Naive thymus-derived CD4-positive, alpha-beta T cell (primary cell): ENCODE measurements around the gene SPTAN1. TPM values are rescaled to one million over a fixed set of nuclear protein-coding genes. Genes with fewer than 3 reads are reported as not detected.
A peak's percentile ranks its signal among the peaks of the same experiment; 100 is the strongest.

Experiments used
- ATAC-seq: fragments of 150-1000 bp; cut with Tn5 transposase; 2 replicates; pipeline ENCODE4 v1.10.0; 2021; ENCODE audit warnings: mild to moderate bottlenecking, moderate library complexity
- CTCF ChIA-PET: fragments of 350-600 bp; sonication (Branson Sonifier 250); formaldehyde crosslinking; loops from one replicate; lab custom pipeline; 2021; ENCODE audit warnings: antibody characterized with exemption; lab: Charles Lee
- POLR2A ChIA-PET: fragments of 350-600 bp; sonication (Branson Sonifier 250); formaldehyde crosslinking; loops from one replicate; lab custom pipeline; 2021; ENCODE audit warnings: antibody characterized with exemption, inconsistent platforms; lab: Charles Lee
- DNase-seq, 9 donors: peaks; one replicate each; pipeline versions ENCODE4 v3.0.0 to v3.0.0-alpha.2; 2020 to 2022; ENCODE audit warnings: mixed read lengths in 1 of 9
- H3K27ac ChIP-seq: one replicate; pipeline ENCODE4 v1.7.0; 2013; ENCODE audit warnings: mild to moderate bottlenecking, low read depth, low read length, moderate library complexity
- H3K27me3 ChIP-seq, 2 donors: one replicate each; pipeline ENCODE4 v1.7.0; 2013; ENCODE audit warnings: low read length in 2 of 2, mild to moderate bottlenecking in 2 of 2, moderate library complexity in 2 of 2; ENCODE audit not compliant: control insufficient read depth in 2 of 2, insufficient read depth in 2 of 2
- H3K36me3 ChIP-seq, 3 experiments: 1 replicate in 2 of 3; 2 replicates in 1 of 3; pipeline ENCODE4 v1.7.0; 2013; ENCODE audit warnings: low read length in 3 of 3, mild to moderate bottlenecking in 3 of 3, moderate library complexity in 1 of 3; ENCODE audit not compliant: insufficient read depth in 3 of 3, control insufficient read depth in 2 of 3
- H3K4me1 ChIP-seq, 2 donors: one replicate each; pipeline ENCODE4 v1.7.0; 2013; ENCODE audit warnings: low read length in 2 of 2, mild to moderate bottlenecking in 2 of 2, moderate library complexity in 1 of 2; ENCODE audit not compliant: control insufficient read depth in 2 of 2, insufficient read depth in 2 of 2
- H3K4me3 ChIP-seq: 2 replicates; pipeline ENCODE4 v1.7.0; 2013; ENCODE audit warnings: mild to moderate bottlenecking, low read length
- H3K9me3 ChIP-seq, 3 experiments: 1 replicate in 2 of 3; 2 replicates in 1 of 3; pipeline ENCODE4 v1.7.0; 2013; ENCODE audit warnings: low read length in 3 of 3; ENCODE audit not compliant: control insufficient read depth in 2 of 3
- H3K27ac Mint-ChIP-seq, 9 donors: one replicate each; pipeline ENCODE4 v1.8.0; 2020 to 2022; ENCODE audit warnings: mixed read lengths in 9 of 9, mild to moderate bottlenecking in 8 of 9, moderate library complexity in 5 of 9, inconsistent platforms in 2 of 9
- H3K27me3 Mint-ChIP-seq, 5 donors: one replicate each; pipeline ENCODE4 v1.8.0; 2021 to 2022; ENCODE audit warnings: mixed read lengths in 5 of 5, mild to moderate bottlenecking in 1 of 5
- H3K36me3 Mint-ChIP-seq, 5 donors: one replicate each; pipeline ENCODE4 v1.8.0; 2020 to 2022; ENCODE audit warnings: mixed read lengths in 5 of 5, mild to moderate bottlenecking in 3 of 5, inconsistent platforms in 1 of 5
- H3K4me1 Mint-ChIP-seq, 7 donors: one replicate each; pipeline ENCODE4 v1.8.0; 2020 to 2022; ENCODE audit warnings: mixed read lengths in 7 of 7, mild to moderate bottlenecking in 3 of 7, inconsistent platforms in 1 of 7
- H3K4me3 Mint-ChIP-seq, 10 donors: one replicate each; pipeline ENCODE4 v1.8.0; 2020 to 2022; ENCODE audit warnings: mild to moderate bottlenecking in 10 of 10, mixed read lengths in 10 of 10, moderate library complexity in 6 of 10, inconsistent platforms in 2 of 10
- H3K9me3 Mint-ChIP-seq, 11 donors: one replicate each; pipeline ENCODE4 v1.8.0; 2020 to 2022; ENCODE audit warnings: mixed read lengths in 11 of 11, mild to moderate bottlenecking in 4 of 11, inconsistent platforms in 1 of 11, moderate library complexity in 1 of 11
- intact Hi-C, 2 donors: fragments of 100-400 bp; cut with micrococcal nuclease; formaldehyde crosslinking; loops; one replicate each; pipeline ENCODE4 v1.15.1; 2023
- polyA plus RNA-seq, 2 donors: library from polyadenylated mRNA; unstranded; fragments of 300-500 nt; fragmentation: Illumina TruSeq; gene quantifications; one replicate each; pipeline ENCODE4 v1.2.3, GENCODE V29; 2021
- total RNA-seq, 6 experiments: library from RNA in 5 of 6; stranded (reverse) in 5 of 6; gene quantifications; 1 replicate in 5 of 6; 2 replicates in 1 of 6; pipeline ENCODE4 v1.2.3 and lab custom pipeline; 2021 to 2026

The SPTAN1 gene
- total and polyA plus RNA-seq, 7 experiments from 2014 or later, result 46.6 to 433 (median 365) TPM

- ATAC-seq (no peak), DNase-seq (no peak)
- Histone ChIP-seq H3K4me1 (no peaks in the 10 kb centered on the region), H3K36me3 (peaks cover 32 to 100% (median 34%) of the 10 kb centered on the region in 3 experiments), H3K9me3 (no peaks in the 10 kb centered on the region), H3K27me3 (no peaks in the 10 kb centered on the region), H3K27ac (no peak overlapping the region), H3K4me3 (no peak overlapping the region)
- Mint-ChIP-seq H3K4me1 (peaks cover 0 to 5% (median 0%) of the 10 kb centered on the region in 7 donors), H3K4me3 (no peak overlapping the region), H3K9me3 (no peaks in the 10 kb centered on the region), H3K36me3 (peaks cover 5 to 61% (median 15%) of the 10 kb centered on the region in 5 donors), H3K27ac (peak overlapping the region in 3 of 9 donors; percentile 49 to 56 (median 53)), H3K27me3 (no peaks in the 10 kb centered on the region)
- ChIA-PET POLR2A (no interaction called here), CTCF (interaction anchor here (0.6 kb wide), 1 partner anchor 15 kb away, joined by 3 read pairs; no protein-coding TSS in a partner anchor)
- intact Hi-C loops, result no loop called here
Measured at GRCh38 chr9:128629136-128629535, 76.7 kb downstream of the SPTAN1 start.

- no peak overlapping the region for H3K27ac ChIP-seq
- no peak for ATAC-seq
- no peaks in the 10 kb centered on the region for H3K4me1 ChIP-seq
- no peaks in the 10 kb centered on the region for H3K27me3 ChIP-seq
- DNase-seq, result no peak
- H3K36me3 ChIP-seq, result peaks cover 23 to 94% (median 34%) of the 10 kb centered on the region in 3 experiments
- peaks cover 0 to 5% (median 0%) of the 10 kb centered on the region in 7 donors for H3K4me1 Mint-ChIP-seq
- no peak overlapping the region for H3K4me3 Mint-ChIP-seq
- no peak overlapping the region for H3K4me3 ChIP-seq
- intact Hi-C loops, result no loop called here
- no peaks in the 10 kb centered on the region for H3K27me3 Mint-ChIP-seq
- no peaks in the 10 kb centered on the region for H3K9me3 ChIP-seq
- H3K36me3 Mint-ChIP-seq, result peaks cover 3 to 52% (median 13%) of the 10 kb centered on the region in 5 donors
- peak overlapping the region in 1 of 9 donors; percentile 56 for H3K27ac Mint-ChIP-seq
- POLR2A ChIA-PET, result no interaction called here
- CTCF ChIA-PET, result no interaction called here
- no peaks in the 10 kb centered on the region for H3K9me3 Mint-ChIP-seq
Measured at GRCh38 chr9:128629852-128630545, 77.6 kb downstream of the SPTAN1 start.

DNA sequence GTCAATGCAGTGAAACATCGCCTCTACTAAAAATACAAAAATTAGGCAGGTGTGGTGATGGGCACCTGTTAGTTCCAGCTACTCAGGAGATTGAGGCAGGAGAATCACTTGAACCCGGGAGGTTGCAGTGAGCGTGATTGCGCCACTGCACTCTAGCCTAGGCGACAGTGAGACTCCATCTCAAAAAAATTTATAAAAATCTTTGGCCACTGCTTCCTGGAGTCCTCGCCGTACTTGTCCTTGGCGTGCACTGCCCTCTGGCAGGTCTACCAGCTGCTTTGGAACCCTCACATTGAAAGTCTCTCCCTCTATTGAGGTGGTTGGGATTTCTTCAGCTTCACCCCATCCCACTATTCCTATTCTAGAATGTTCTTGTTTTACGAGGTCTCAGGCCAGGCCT, 79.2 kb downstream of the SPTAN1 start:
- CTCF ChIA-PET, result no interaction called here
- Histone ChIP-seq H3K4me1 (no peaks in the 10 kb centered on the region), H3K27me3 (no peaks in the 10 kb centered on the region), H3K36me3 (peaks cover 20 to 77% (median 24%) of the 10 kb centered on the region in 3 experiments), H3K27ac (no peak overlapping the region), H3K9me3 (no peaks in the 10 kb centered on the region), H3K4me3 (no peak overlapping the region)
- DNase-seq, result no peak
- POLR2A ChIA-PET, result no interaction called here
- no peak overlapping the region for H3K4me3 Mint-ChIP-seq
- no peak for ATAC-seq
- intact Hi-C loops, result no loop called here
- no peaks in the 10 kb centered on the region for H3K9me3 Mint-ChIP-seq
- no peaks in the 10 kb centered on the region for H3K27me3 Mint-ChIP-seq
- peaks cover 0 to 5% (median 0%) of the 10 kb centered on the region in 7 donors for H3K4me1 Mint-ChIP-seq
- H3K36me3 Mint-ChIP-seq, result peaks cover 0 to 36% (median 6%) of the 10 kb centered on the region in 5 donors
- peak overlapping the region in 2 of 9 donors; percentile 21 to 59 for H3K27ac Mint-ChIP-seq

- CTCF ChIA-PET, result no interaction called here
- H3K4me3 ChIP-seq, result no peak overlapping the region
Measured at GRCh38 chr9:128632066-128632465, 79.7 kb downstream of the SPTAN1 start.

DNA sequence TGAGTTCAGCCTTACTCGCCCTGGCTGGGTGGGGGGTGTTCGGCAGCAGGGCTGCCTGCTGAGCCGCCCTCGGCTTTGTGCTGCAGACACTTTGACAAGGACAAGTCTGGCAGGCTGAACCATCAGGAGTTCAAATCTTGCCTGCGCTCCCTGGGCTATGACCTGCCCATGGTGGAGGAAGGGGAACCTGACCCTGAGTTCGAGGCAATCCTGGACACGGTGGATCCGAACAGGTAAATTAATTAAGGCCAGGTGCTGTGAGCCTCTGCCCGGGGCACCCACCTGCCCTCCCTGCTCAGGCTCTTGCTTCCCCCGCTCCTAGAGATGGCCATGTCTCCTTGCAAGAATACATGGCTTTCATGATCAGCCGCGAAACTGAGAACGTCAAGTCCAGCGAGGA, 80.1 kb downstream of the SPTAN1 start:
- H3K27me3 ChIP-seq, result no peaks in the 10 kb centered on the region
- H3K4me3 Mint-ChIP-seq, result no peak overlapping the region
- H3K4me1 Mint-ChIP-seq, result peaks cover 0 to 5% (median 0%) of the 10 kb centered on the region in 7 donors
- no peak overlapping the region for H3K4me3 ChIP-seq
- no peaks in the 10 kb centered on the region for H3K9me3 ChIP-seq
- no peak for DNase-seq
- ChIA-PET CTCF (no interaction called here), POLR2A (no interaction called here)
- H3K27ac ChIP-seq, result no peak overlapping the region
- H3K27ac Mint-ChIP-seq, result peak overlapping the region in 1 of 9 donors; percentile 74
- H3K36me3 ChIP-seq, result peaks cover 14 to 69% (median 24%) of the 10 kb centered on the region in 3 experiments
- H3K36me3 Mint-ChIP-seq, result peaks cover 0 to 32% (median 6%) of the 10 kb centered on the region in 5 donors
- ATAC-seq, result no peak
- H3K4me1 ChIP-seq, result no peaks in the 10 kb centered on the region
- no peaks in the 10 kb centered on the region for H3K27me3 Mint-ChIP-seq
- intact Hi-C loops, result no loop called here
- H3K9me3 Mint-ChIP-seq, result no peaks in the 10 kb centered on the region

More at GRCh38 chr9:128632066-128632465, 79.7 kb downstream of the SPTAN1 start:
- DNase-seq, result no peak
- POLR2A ChIA-PET, result no interaction called here
- no peaks in the 10 kb centered on the region for H3K4me1 ChIP-seq
- H3K27ac Mint-ChIP-seq, result peak overlapping the region in 1 of 9 donors; percentile 21
- H3K27me3 ChIP-seq, result no peaks in the 10 kb centered on the region
- H3K27me3 Mint-ChIP-seq, result no peaks in the 10 kb centered on the region
- H3K4me3 Mint-ChIP-seq, result no peak overlapping the region
- no peaks in the 10 kb centered on the region for H3K9me3 Mint-ChIP-seq
- H3K9me3 ChIP-seq, result no peaks in the 10 kb centered on the region
- H3K4me1 Mint-ChIP-seq, result peaks cover 0 to 5% (median 0%) of the 10 kb centered on the region in 7 donors
- H3K36me3 ChIP-seq, result peaks cover 16 to 73% (median 24%) of the 10 kb centered on the region in 3 experiments
- intact Hi-C loops, result no loop called here
- ATAC-seq, result no peak
- H3K27ac ChIP-seq, result no peak overlapping the region
- H3K36me3 Mint-ChIP-seq, result peaks cover 0 to 35% (median 6%) of the 10 kb centered on the region in 5 donors

GRCh38 chr9:128633057-128633456, 80.7 kb downstream of the SPTAN1 start:
- ATAC-seq, result no peak
- Histone ChIP-seq H3K27me3 (no peaks in the 10 kb centered on the region), H3K9me3 (no peaks in the 10 kb centered on the region), H3K36me3 (peaks cover 8 to 63% (median 21%) of the 10 kb centered on the region in 3 experiments), H3K4me3 (no peak overlapping the region), H3K4me1 (no peaks in the 10 kb centered on the region), H3K27ac (no peak overlapping the region)
- DNase-seq, result no peak
- Mint-ChIP-seq H3K27me3 (no peaks in the 10 kb centered on the region), H3K4me3 (no peak overlapping the region), H3K27ac (peak overlapping the region in 2 of 9 donors; percentile 56 to 65), H3K36me3 (peaks cover 0 to 29% (median 6%) of the 10 kb centered on the region in 5 donors), H3K4me1 (peaks cover 0 to 5% (median 0%) of the 10 kb centered on the region in 7 donors), H3K9me3 (no peaks in the 10 kb centered on the region)
- intact Hi-C loops, result no loop called here
- CTCF ChIA-PET, result no interaction called here
- POLR2A ChIA-PET, result no interaction called here
